Large intestine (tissue), 3 donors: ENCODE results near the gene CFAP126. TPM values are rescaled to one million over a fixed set of nuclear protein-coding genes. Genes with fewer than 3 reads are reported as not detected.
"Not testable (repeated sequence)": the region's sequence is repeated elsewhere in the genome, so short reads cannot be mapped to it uniquely, and the experiment has no call there.

Experiments used
- DNase-seq, 2 donors: peaks; one replicate each; pipeline versions ENCODE4 v3.0.0 to v3.0.0-alpha.2; 2013
- H3K27ac ChIP-seq: one replicate; pipeline ENCODE4 v1.5.1; 2013; ENCODE audit warnings: low read length
- H3K27me3 ChIP-seq: 2 replicates; pipeline ENCODE4 v1.6.1; 2013; ENCODE audit warnings: low read length; ENCODE audit not compliant: control insufficient read depth, insufficient read depth
- H3K36me3 ChIP-seq: 2 replicates; pipeline ENCODE4 v1.6.1; 2013; ENCODE audit warnings: low read length; ENCODE audit not compliant: control insufficient read depth, insufficient read depth
- H3K4me1 ChIP-seq: one replicate; pipeline ENCODE4 v1.6.1; 2013; ENCODE audit warnings: low read length; ENCODE audit not compliant: control insufficient read depth, insufficient read depth
- H3K4me3 ChIP-seq: one replicate; pipeline ENCODE4 v1.5.1; 2013; ENCODE audit warnings: low read length
- H3K9me3 ChIP-seq: one replicate; pipeline ENCODE4 v1.6.1; 2013; ENCODE audit warnings: mild to moderate bottlenecking, low read depth, low read length, moderate library complexity; ENCODE audit not compliant: control insufficient read depth
- WGBS: methylation state at CpG from one replicate; pipeline ENCODE4 v1.1.5; 2013; ENCODE audit warnings: low lambda C conversion rate; ENCODE audit not compliant: insufficient coverage; 5-methylcytosine and 5-hydroxymethylcytosine counted together
- polyA plus RNA-seq: library from polyadenylated mRNA; unstranded; fragments of 120-200 nt; gene quantifications from one replicate; pipeline ENCODE4 v1.2.1, GENCODE V29; 2013

CFAP126 gene
- polyA plus RNA-seq, 1 donor: 0.15 TPM

- Histone ChIP-seq H3K4me1 (peaks cover 3% of the 10 kb centered on the region), H3K27ac (peak overlapping the region; percentile 95), H3K36me3 (no peaks in the 10 kb centered on the region), H3K27me3 (no peaks in the 10 kb centered on the region), H3K9me3 (no peaks in the 10 kb centered on the region), H3K4me3 (peak overlapping the region; percentile 67)
- 0% methylated on average over 2 of the region's 53 CpGs for WGBS
- DNase-seq: peak; percentile 88 to 95
Observed at GRCh38 chr1:161399257-161399998, 31.8 kb upstream of the CFAP126 start.

- DNase-seq: no peak
- 20% methylated on average over 1 of the region's 17 CpGs for WGBS
- peak overlapping the region; percentile 95 for H3K27ac ChIP-seq
Observed at GRCh38 chr1:161398900-161399256, 31.2 kb upstream of the CFAP126 start.

GRCh38 chr1:161397038-161397437 lies 29.4 kb upstream of the CFAP126 start:
- H3K36me3 ChIP-seq, H3K27ac ChIP-seq, H3K4me1 ChIP-seq, H3K9me3 ChIP-seq, DNase-seq, H3K4me3 ChIP-seq, H3K27me3 ChIP-seq: not testable (repeated sequence)
- no CpG with 5 or more reads among the region's 8 CpGs for WGBS

More at GRCh38 chr1:161398900-161399256, 31.2 kb upstream of the CFAP126 start:
- Histone ChIP-seq H3K36me3 (no peaks in the 10 kb centered on the region), H3K4me1 (peaks cover 3% of the 10 kb centered on the region), H3K4me3 (peak overlapping the region; percentile 67), H3K27me3 (no peaks in the 10 kb centered on the region), H3K9me3 (no peaks in the 10 kb centered on the region)

- DNase-seq: no peak
- Histone ChIP-seq H3K27ac (no peak overlapping the region), H3K27me3 (no peaks in the 10 kb centered on the region), H3K4me3 (no peak overlapping the region), H3K36me3 (no peaks in the 10 kb centered on the region), H3K4me1 (peaks cover 5% of the 10 kb centered on the region), H3K9me3 (no peaks in the 10 kb centered on the region)
Observed at GRCh38 chr1:161393151-161393550, 25.5 kb upstream of the CFAP126 start.

- Histone ChIP-seq H3K36me3 (no peaks in the 10 kb centered on the region), H3K4me3 (no peak overlapping the region), H3K9me3 (no peaks in the 10 kb centered on the region), H3K27ac (no peak overlapping the region), H3K27me3 (no peaks in the 10 kb centered on the region), H3K4me1 (peaks cover 5% of the 10 kb centered on the region)
- WGBS: no CpG with 5 or more reads among the region's 8 CpGs
- DNase-seq: no peak
Observed at GRCh38 chr1:161391611-161392010, 23.9 kb upstream of the CFAP126 start.

GRCh38 chr1:161391136-161391535 lies 23.5 kb upstream of the CFAP126 start:
- not testable (repeated sequence) for H3K4me3 ChIP-seq, H3K27ac ChIP-seq, H3K36me3 ChIP-seq, H3K4me1 ChIP-seq, DNase-seq, H3K27me3 ChIP-seq, H3K9me3 ChIP-seq
- WGBS: no CpG with 5 or more reads among the region's 7 CpGs

- no CpG with 5 or more reads among the region's 13 CpGs for WGBS
- Histone ChIP-seq H3K4me3 (peak overlapping the region; percentile 92), H3K36me3 (no peaks in the 10 kb centered on the region), H3K4me1 (peaks cover 5% of the 10 kb centered on the region), H3K9me3 (no peaks in the 10 kb centered on the region), H3K27me3 (no peaks in the 10 kb centered on the region), H3K27ac (peak overlapping the region; percentile 69)
- DNase-seq: no peak
Observed at GRCh38 chr1:161390559-161390858, 22.8 kb upstream of the CFAP126 start.

GRCh38 chr1:161389691-161390558 lies 22.2 kb upstream of the CFAP126 start:
- peak overlapping the region; percentile 98 for H3K4me3 ChIP-seq
- no peaks in the 10 kb centered on the region for H3K9me3 ChIP-seq
- no peaks in the 10 kb centered on the region for H3K36me3 ChIP-seq
- no CpG with 5 or more reads among the region's 79 CpGs for WGBS
- H3K27ac ChIP-seq: peak overlapping the region; percentile 89
- DNase-seq: peak; percentile 95 to 96
- H3K4me1 ChIP-seq: peaks cover 5% of the 10 kb centered on the region
- no peaks in the 10 kb centered on the region for H3K27me3 ChIP-seq

- DNase-seq: not testable (repeated sequence)
- peak overlapping the region; percentile 98 for H3K4me3 ChIP-seq
- 86% methylated on average over 3 of the region's 16 CpGs for WGBS
Observed at GRCh38 chr1:161389158-161389557, 21.5 kb upstream of the CFAP126 start.

GRCh38 chr1:161388639-161389038 lies 21.0 kb upstream of the CFAP126 start:
- no peaks in the 10 kb centered on the region for H3K27me3 ChIP-seq
- H3K27ac ChIP-seq: no peak overlapping the region
- H3K9me3 ChIP-seq: no peaks in the 10 kb centered on the region
- H3K36me3 ChIP-seq: no peaks in the 10 kb centered on the region
- DNase-seq: no peak
- peaks cover 5% of the 10 kb centered on the region for H3K4me1 ChIP-seq
- H3K4me3 ChIP-seq: no peak overlapping the region
- WGBS: no CpG with 5 or more reads among the region's 3 CpGs

More at GRCh38 chr1:161389158-161389557, 21.5 kb upstream of the CFAP126 start:
- not testable (repeated sequence) for H3K27me3 ChIP-seq, H3K36me3 ChIP-seq, H3K4me1 ChIP-seq, H3K9me3 ChIP-seq
- peak overlapping the region; percentile 89 for H3K27ac ChIP-seq
